Hepatocyte (in vitro differentiated cells): ENCODE data around the gene PRDM12. TPM values are rescaled to one million over a fixed set of nuclear protein-coding genes. Genes with fewer than 3 reads are reported as not detected.

Experiments used
- DNase-seq: peaks from one replicate; pipeline ENCODE4 v3.0.0-alpha.2; 2016; ENCODE audit warnings: low spot score
- H2AFZ ChIP-seq: fragments of 200-600 bp; sonication (generic); 2 replicates; pipeline ENCODE4 v1.6.0; 2016; ENCODE audit warnings: antibody characterized with exemption, mild to moderate bottlenecking
- H3K27ac ChIP-seq: fragments of 200-600 bp; sonication (generic); 2 replicates; pipeline ENCODE4 v1.5.1; 2016; ENCODE audit warnings: mild to moderate bottlenecking
- H3K27me3 ChIP-seq: fragments of 200-600 bp; sonication (generic); 2 replicates; pipeline ENCODE4 v1.6.1; 2016
- H3K36me3 ChIP-seq: fragments of 200-600 bp; sonication (generic); replicated peaks from 2 replicates; pipeline ENCODE4 v1.5.1; 2016; ENCODE audit warnings: low read depth; ENCODE audit not compliant: insufficient read depth
- H3K4me1 ChIP-seq: fragments of 200-600 bp; sonication (generic); 2 replicates; pipeline ENCODE4 v1.5.1; 2016; ENCODE audit warnings: mild to moderate bottlenecking, moderate library complexity; ENCODE audit not compliant: insufficient read depth
- H3K4me2 ChIP-seq: fragments of 200-600 bp; sonication (generic); 2 replicates; pipeline ENCODE4 v1.6.0; 2016
- H3K4me3 ChIP-seq: fragments of 200-600 bp; sonication (generic); 2 replicates; pipeline ENCODE4 v1.5.1; 2016; ENCODE audit warnings: mild to moderate bottlenecking
- H3K79me2 ChIP-seq: fragments of 200-600 bp; sonication (generic); 2 replicates; pipeline ENCODE4 v1.6.0; 2017; ENCODE audit warnings: mild to moderate bottlenecking
- H3K9me2 ChIP-seq: fragments of 200-600 bp; sonication (generic); replicated peaks from 2 replicates; pipeline ENCODE4 v1.6.0; 2017; ENCODE audit warnings: mild to moderate bottlenecking; ENCODE audit not compliant: insufficient read depth
- H3K9me3 ChIP-seq: fragments of 200-600 bp; sonication (generic); 2 replicates; pipeline ENCODE4 v1.5.1; 2016; ENCODE audit warnings: low read depth, mild to moderate bottlenecking
- H4K20me1 ChIP-seq: fragments of 200-600 bp; sonication (generic); 2 replicates; pipeline ENCODE4 v1.6.0; 2016; ENCODE audit warnings: mild to moderate bottlenecking; ENCODE audit not compliant: insufficient read depth, poor library complexity, severe bottlenecking
- CTCF ChIP-seq: fragments of 200-600 bp; sonication (generic); IDR thresholded peaks from 2 replicates; pipeline ENCODE4 v1.5.1; 2016; ENCODE audit warnings: antibody characterized with exemption, mild to moderate bottlenecking; ENCODE audit not compliant: poor library complexity
- EZH2 ChIP-seq: fragments of 200-600 bp; sonication (generic); IDR thresholded peaks from 2 replicates; pipeline ENCODE4 v1.6.1; 2016; ENCODE audit warnings: antibody characterized with exemption, mild to moderate bottlenecking, borderline replicate concordance
- EZH2phosphoT487 ChIP-seq: fragments of 200-600 bp; sonication (generic); IDR thresholded peaks from one replicate; pipeline ENCODE4 v1.6.1; 2018; ENCODE audit warnings: antibody characterized with exemption, mild to moderate bottlenecking, low read depth, moderate library complexity; ENCODE audit not compliant: unreplicated experiment, severe bottlenecking
- WGBS: methylation state at CpG from one replicate; pipeline ENCODE4 v1.1.6; 2016; ENCODE audit warnings: low lambda C conversion rate; ENCODE audit errors: missing lambda C conversion rate; 5-methylcytosine and 5-hydroxymethylcytosine counted together
- polyA plus RNA-seq: library from polyadenylated mRNA; unstranded; fragments of >200 nt; fragmentation: Nextera tagmentation; extraction: Ambion mirVana; gene quantifications from 2 replicates; pipeline ENCODE4 v1.2.1, GENCODE V29; 2016
- total RNA-seq: library from RNA; depleted of rRNA; stranded (reverse); fragments of >200 nt; gene quantifications from 2 replicates; pipeline ENCODE4 v1.2.3, GENCODE V29; 2014

Gene PRDM12
- total and polyA plus RNA-seq, 2 experiments from 2014 or later, result not detected

DNA sequence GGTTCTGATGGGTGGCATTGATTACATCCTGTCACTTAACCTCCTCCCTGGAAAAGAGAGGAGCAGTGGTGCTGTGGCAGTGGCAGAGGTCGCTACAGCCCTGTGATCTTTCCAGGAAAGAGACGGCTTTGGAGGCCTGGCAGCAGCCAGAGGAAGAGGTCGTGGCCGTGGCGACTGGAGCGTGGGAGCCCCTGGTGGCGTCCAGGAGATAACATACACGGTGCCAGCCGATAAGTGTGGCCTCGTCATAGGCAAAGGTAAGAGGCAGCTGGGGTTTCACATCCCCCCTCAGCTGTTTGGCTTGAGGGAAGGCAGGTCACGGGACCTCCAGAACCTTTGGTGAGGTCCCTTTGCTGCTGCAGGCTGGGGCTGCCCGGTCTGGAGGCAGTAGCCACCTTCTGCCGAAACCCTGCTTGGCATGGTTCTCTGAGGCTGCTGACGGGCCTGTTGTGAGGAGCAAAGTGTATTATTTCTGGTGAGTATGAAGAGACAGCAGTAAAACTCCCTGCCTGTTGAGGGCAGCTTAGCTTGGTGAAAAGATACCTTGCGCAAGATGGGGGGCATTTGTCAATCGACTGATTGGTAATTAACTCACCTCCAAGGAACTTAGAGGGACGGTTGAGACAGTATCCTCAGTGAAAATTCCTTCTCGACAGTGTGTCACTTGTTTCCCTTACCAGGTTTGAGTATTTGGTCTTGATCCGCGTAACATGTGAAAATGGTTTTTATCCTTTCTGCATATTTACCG lies 38.0 kb upstream of the PRDM12 start:
- Histone ChIP-seq H3K9me3 (no peaks in the 10 kb centered on the region), H2AFZ (no peak overlapping the region), H3K27me3 (no peaks in the 10 kb centered on the region), H3K4me1 (no peaks in the 10 kb centered on the region), H3K4me3 (no peak overlapping the region), H4K20me1 (no peaks in the 10 kb centered on the region), H3K9me2 (no peaks in the 10 kb centered on the region), H3K27ac (no peak overlapping the region), H3K36me3 (no peaks in the 10 kb centered on the region), H3K79me2 (no peaks in the 10 kb centered on the region), H3K4me2 (no peak overlapping the region)
- no peak for DNase-seq
- 85% methylated on average over 21 of the region's 21 CpGs for WGBS
- TF ChIP-seq EZH2 (no peak), CTCF (no peak), EZH2phosphoT487 (no peak)

DNA sequence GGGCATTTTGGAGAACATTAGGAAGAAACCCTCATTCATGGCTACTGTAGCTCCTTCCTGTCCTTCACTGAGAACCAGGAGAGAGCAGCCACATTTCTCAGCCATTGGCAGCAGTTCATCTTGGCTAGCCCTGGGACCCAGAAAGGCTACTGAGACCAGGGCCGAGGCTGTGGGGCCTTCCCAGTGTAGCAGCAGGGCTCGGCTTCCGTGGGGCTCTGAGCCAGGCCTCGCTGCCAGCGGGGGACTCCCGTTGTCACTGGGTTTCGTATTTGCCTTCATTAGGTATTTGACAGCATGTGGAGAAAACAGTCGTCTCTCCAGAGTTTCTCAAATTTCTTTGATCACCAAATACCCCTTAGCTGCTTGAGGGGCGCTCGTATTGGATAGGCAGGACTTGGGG lies 37.3 kb upstream of the PRDM12 start:
- H3K36me3 ChIP-seq, result no peaks in the 10 kb centered on the region
- TF ChIP-seq EZH2, result no peak
- no peak for TF ChIP-seq EZH2phosphoT487
- no peaks in the 10 kb centered on the region for H3K79me2 ChIP-seq
- 92% methylated on average over 10 of the region's 10 CpGs for WGBS
- no peaks in the 10 kb centered on the region for H3K9me3 ChIP-seq
- H3K9me2 ChIP-seq, result no peaks in the 10 kb centered on the region
- no peak for DNase-seq
- H3K4me1 ChIP-seq, result no peaks in the 10 kb centered on the region
- no peak overlapping the region for H3K27ac ChIP-seq
- H3K27me3 ChIP-seq, result no peaks in the 10 kb centered on the region
- H3K4me3 ChIP-seq, result no peak overlapping the region
- H2AFZ ChIP-seq, result no peak overlapping the region
- H4K20me1 ChIP-seq, result no peaks in the 10 kb centered on the region
- H3K4me2 ChIP-seq, result no peak overlapping the region

DNA sequence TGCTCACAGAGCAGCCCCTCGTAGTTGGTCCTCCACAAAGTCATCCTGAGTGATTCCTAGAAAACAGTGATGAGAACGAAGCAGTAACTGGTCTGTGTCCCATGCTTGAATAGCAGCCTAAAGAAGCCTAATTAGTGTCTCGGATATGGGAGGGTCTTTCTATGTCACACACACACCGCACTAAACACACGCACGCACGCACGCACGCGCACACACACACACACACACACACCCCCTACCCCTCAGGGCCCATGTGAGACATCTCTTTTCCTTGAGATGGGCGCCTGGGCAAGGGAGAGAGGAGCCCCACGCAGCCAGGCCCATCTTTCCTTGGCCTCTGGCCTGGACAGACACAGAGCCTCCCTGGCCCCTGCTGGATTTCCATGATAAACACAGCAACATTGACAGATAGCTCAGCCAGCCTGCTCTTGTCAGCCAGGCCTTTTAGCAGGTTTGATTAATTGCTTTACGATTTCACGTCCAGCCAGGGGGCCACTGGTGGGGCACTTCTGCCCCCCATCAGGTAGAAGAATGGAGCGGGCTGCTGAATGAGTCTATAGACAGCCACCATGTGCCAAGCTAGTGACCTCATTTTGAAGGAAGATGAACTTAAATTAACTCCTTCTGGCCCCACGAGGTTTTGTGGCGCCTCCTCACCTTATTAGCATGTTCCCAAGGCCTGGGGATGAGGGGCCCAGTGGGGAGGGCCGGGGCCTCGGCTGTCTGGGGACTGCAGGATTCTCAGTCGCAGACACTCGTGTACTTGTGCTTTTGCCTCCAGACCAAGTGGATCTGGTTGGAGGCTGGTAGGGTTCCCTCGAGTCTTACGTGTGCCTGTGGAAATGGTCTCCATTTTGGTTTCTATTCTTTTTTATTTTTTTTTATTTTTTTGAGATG lies 36.2 kb upstream of the PRDM12 start:
- Histone ChIP-seq H3K4me2 (no peak overlapping the region), H3K27ac (no peak overlapping the region), H3K4me3 (no peak overlapping the region), H3K4me1 (no peaks in the 10 kb centered on the region), H3K9me3 (no peaks in the 10 kb centered on the region), H3K27me3 (no peaks in the 10 kb centered on the region), H3K9me2 (no peaks in the 10 kb centered on the region), H4K20me1 (no peaks in the 10 kb centered on the region), H3K36me3 (no peaks in the 10 kb centered on the region), H3K79me2 (no peaks in the 10 kb centered on the region), H2AFZ (no peak overlapping the region)
- WGBS, result 84% methylated on average over 23 of the region's 23 CpGs
- no peak for TF ChIP-seq EZH2phosphoT487
- DNase-seq, result no peak

DNA sequence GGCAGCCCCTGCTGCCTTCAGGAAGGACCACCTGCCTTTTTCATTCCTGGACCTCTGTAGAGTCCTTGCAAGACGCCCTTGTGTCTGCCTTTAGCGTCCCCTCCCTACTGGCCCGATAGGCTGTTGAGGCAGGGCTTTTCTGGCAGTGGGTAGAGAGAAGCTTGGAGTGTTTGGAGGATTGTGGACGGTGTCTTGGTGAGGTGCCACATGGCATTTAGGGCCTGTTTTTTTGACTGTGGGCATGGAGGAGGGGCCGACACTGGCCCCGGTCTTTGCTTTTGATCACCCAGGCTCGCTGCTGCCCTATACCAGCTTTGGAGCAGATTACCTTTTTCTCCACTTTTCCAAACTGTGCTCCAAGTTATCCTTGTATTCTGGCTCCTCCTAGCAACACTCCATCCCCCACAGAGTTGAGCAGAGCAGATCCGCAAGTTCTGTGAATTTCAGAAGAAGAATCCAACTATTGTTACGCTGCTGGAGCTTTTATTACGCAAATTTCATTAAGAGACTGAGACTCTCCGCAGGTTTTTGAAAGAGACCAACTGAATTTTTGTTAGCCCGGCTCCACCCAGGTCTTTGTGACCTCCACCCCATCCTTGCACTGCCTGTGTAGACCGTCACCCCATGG lies 34.8 kb upstream of the PRDM12 start:
- Histone ChIP-seq H2AFZ (no peak overlapping the region), H3K27me3 (no peaks in the 10 kb centered on the region), H4K20me1 (no peaks in the 10 kb centered on the region), H3K79me2 (no peaks in the 10 kb centered on the region), H3K4me2 (no peak overlapping the region), H3K36me3 (no peaks in the 10 kb centered on the region), H3K27ac (no peak overlapping the region), H3K9me3 (no peaks in the 10 kb centered on the region), H3K4me1 (no peaks in the 10 kb centered on the region), H3K9me2 (no peaks in the 10 kb centered on the region), H3K4me3 (no peak overlapping the region)
- no peak for TF ChIP-seq EZH2
- DNase-seq, result no peak
- 90% methylated on average over 13 of the region's 13 CpGs for WGBS
